K562 (cell line): ENCODE data around the gene DDIT3. TPM values are rescaled to one million over a fixed set of nuclear protein-coding genes. Genes with fewer than 3 reads are reported as not detected.
A peak's percentile ranks its signal among the peaks of the same experiment; 100 is the strongest.

Experiments used
- BRF2 ChIP-seq: IDR thresholded peaks from 3 replicates; pipeline ENCODE4 v1.6.1; 2011; ENCODE audit warnings: borderline replicate concordance, mild to moderate bottlenecking; ENCODE audit not compliant: insufficient read length, insufficient read depth
- CREB3 ChIP-seq: fragments of 450-650 bp; conservative IDR thresholded peaks from 2 replicates; pipeline ENCODE4 v1.6.1; 2016; ENCODE audit warnings: missing genetic modification characterization, low read depth, mild to moderate bottlenecking, missing compliant biosample characterization, moderate library complexity
- CXXC5 ChIP-seq: fragments of 250-450 bp; sonication (Bioruptor Pico); IDR thresholded peaks from 2 replicates; pipeline ENCODE4 v1.8.0; 2022; ENCODE audit warnings: inconsistent platforms, mild to moderate bottlenecking, moderate library complexity
- GTF3C2 ChIP-seq: IDR thresholded peaks from 3 replicates; pipeline ENCODE4 v1.6.1; 2011; ENCODE audit warnings: borderline replicate concordance, mild to moderate bottlenecking, moderate library complexity; ENCODE audit not compliant: insufficient read length; ENCODE audit errors: extremely low read depth
- HCFC1 ChIP-seq: IDR thresholded peaks from 2 replicates; pipeline ENCODE4 v1.6.1; 2012; ENCODE audit warnings: low read depth, low read length, improper control_type of control experiment
- HMGN3 ChIP-seq: IDR thresholded peaks from 2 replicates; pipeline ENCODE4 v1.6.1; 2011; ENCODE audit warnings: borderline replicate concordance, low read depth, mild to moderate bottlenecking, mixed read lengths, low read length; ENCODE audit not compliant: insufficient read length; ENCODE audit errors: extremely low read depth
- MAX ChIP-seq: sonication (generic); formaldehyde crosslinking; IDR thresholded peaks from 2 replicates; pipeline ENCODE4 v1.9.0; 2022; ENCODE audit warnings: mild to moderate bottlenecking, missing genetic modification reagents
- RNF219 ChIP-seq: fragments of 250-450 bp; sonication (Bioruptor Pico); IDR thresholded peaks from 2 replicates; pipeline ENCODE4 v1.5.0; 2022; ENCODE audit warnings: mild to moderate bottlenecking
- XRCC4 ChIP-seq: IDR thresholded peaks from one replicate; pipeline ENCODE4 v1.6.1; 2011; ENCODE audit not compliant: insufficient read depth, insufficient read length; ENCODE audit errors: extremely low read depth
- polyA plus RNA-seq, 8 experiments: library from polyadenylated mRNA; depleted of rRNA in 4 of 8; stranded (reverse) in 5 of 8; unstranded in 3 of 8; fragments of >200 nt; fragmentation: Nextera tagmentation in 2 of 8; fragmentation: Illumina TruSeq in 1 of 8; extraction: Ambion mirVana in 2 of 8; extraction: Trizol in 1 of 8; gene quantifications; 2 replicates each; pipeline versions ENCODE4 v1.2.1 to v1.2.3, GENCODE V29; 2011 to 2014; ENCODE audit warnings: inconsistent platforms in 1 of 8, missing spikeins in 1 of 8
- total RNA-seq, 7 experiments: library from RNA; depleted of rRNA in 6 of 7; stranded (reverse); fragments of >200 nt in 6 of 7; fragmentation: Illumina TruSeq in 2 of 7; extraction: Trizol in 2 of 7; gene quantifications; 2 replicates each; pipeline versions ENCODE4 v1.2.1 to v1.2.3, GENCODE V29; 2011 to 2021; ENCODE audit warnings: low replicate concordance in 1 of 7
- TF ChIP-seq, protein P1 (sequence below), 2 experiments: fragments of 450-650 bp in 1 of 2; IDR thresholded peaks; 2 replicates each; pipeline ENCODE4 v1.6.1; 2011 to 2017; ENCODE audit warnings: low read depth in 2 of 2, antibody characterized with exemption in 1 of 2, borderline replicate concordance in 1 of 2, low read length in 1 of 2, mild to moderate bottlenecking in 1 of 2, mixed read lengths in 1 of 2; ENCODE audit not compliant: control insufficient read depth in 1 of 2
- TF ChIP-seq, protein P2 (sequence below): fragments of 450-650 bp; formaldehyde crosslinking; IDR thresholded peaks from 2 replicates; pipeline ENCODE4 v1.4.0; 2020; ENCODE audit warnings: mild to moderate bottlenecking, moderate library complexity

The DDIT3 gene
- total and polyA plus RNA-seq, 9 of the 15 experiments (the other 6 are each of a cell fraction or from before 2014, with no cell fraction given): 59.1 to 272 (median 89.9) TPM

DNA sequence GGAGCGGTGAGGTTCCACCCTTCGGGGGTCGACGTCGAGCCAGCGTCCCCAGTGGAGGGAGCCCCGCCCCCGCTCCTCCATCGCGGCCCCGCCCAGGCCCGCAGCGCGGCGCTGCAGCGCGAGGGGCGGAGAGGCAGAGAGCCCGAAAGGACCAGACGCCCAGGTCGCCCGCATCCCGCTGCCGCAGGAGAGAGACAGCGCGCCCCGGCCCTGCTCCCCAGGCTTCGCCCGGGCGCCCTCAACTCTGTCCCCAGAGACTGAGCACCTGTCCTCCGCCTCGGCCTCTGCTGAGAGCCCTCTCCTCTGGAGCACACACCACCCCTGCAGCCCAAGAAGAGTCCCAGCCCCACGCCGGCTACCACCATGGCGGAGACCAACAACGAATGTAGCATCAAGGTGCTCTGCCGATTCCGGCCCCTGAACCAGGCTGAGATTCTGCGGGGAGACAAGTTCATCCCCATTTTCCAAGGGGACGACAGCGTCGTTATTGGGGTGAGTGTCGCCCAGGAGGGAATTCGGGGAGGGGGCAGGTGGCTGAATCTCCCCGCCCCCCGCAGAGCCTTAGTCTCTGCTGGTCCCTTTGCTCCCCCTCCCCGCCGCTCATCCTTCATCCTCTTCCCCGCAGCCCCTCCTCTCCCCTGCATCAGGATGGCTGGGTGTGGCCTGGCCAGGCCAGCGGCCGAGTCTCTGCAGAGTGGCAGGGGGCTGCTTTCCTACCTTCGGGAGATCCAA lies 29.8 kb upstream of the DDIT3 start, which contains the start of gene KIF5A (continued):
- TF ChIP-seq, protein P1, sequence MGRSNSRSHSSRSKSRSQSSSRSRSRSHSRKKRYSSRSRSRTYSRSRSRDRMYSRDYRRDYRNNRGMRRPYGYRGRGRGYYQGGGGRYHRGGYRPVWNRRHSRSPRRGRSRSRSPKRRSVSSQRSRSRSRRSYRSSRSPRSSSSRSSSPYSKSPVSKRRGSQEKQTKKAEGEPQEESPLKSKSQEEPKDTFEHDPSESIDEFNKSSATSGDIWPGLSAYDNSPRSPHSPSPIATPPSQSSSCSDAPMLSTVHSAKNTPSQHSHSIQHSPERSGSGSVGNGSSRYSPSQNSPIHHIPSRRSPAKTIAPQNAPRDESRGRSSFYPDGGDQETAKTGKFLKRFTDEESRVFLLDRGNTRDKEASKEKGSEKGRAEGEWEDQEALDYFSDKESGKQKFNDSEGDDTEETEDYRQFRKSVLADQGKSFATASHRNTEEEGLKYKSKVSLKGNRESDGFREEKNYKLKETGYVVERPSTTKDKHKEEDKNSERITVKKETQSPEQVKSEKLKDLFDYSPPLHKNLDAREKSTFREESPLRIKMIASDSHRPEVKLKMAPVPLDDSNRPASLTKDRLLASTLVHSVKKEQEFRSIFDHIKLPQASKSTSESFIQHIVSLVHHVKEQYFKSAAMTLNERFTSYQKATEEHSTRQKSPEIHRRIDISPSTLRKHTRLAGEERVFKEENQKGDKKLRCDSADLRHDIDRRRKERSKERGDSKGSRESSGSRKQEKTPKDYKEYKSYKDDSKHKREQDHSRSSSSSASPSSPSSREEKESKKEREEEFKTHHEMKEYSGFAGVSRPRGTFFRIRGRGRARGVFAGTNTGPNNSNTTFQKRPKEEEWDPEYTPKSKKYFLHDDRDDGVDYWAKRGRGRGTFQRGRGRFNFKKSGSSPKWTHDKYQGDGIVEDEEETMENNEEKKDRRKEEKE (IDR thresholded peaks at IDR 0.05; ENCODE audit: borderline replicate concordance in 1 of 2, control insufficient read depth in 1 of 2, low read depth in 2 of 2, low read length in 1 of 2): no peak
- TF ChIP-seq RNF219 (CRISPR knock-in tag): no peak
- no peak for TF ChIP-seq HCFC1
- TF ChIP-seq, protein P2, sequence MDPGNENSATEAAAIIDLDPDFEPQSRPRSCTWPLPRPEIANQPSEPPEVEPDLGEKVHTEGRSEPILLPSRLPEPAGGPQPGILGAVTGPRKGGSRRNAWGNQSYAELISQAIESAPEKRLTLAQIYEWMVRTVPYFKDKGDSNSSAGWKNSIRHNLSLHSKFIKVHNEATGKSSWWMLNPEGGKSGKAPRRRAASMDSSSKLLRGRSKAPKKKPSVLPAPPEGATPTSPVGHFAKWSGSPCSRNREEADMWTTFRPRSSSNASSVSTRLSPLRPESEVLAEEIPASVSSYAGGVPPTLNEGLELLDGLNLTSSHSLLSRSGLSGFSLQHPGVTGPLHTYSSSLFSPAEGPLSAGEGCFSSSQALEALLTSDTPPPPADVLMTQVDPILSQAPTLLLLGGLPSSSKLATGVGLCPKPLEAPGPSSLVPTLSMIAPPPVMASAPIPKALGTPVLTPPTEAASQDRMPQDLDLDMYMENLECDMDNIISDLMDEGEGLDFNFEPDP (CRISPR knock-in tag): no peak
- no peak for TF ChIP-seq BRF2
- TF ChIP-seq CREB3 (tag): no peak
- TF ChIP-seq HMGN3: peak; percentile 46
- peak; percentile 22; the same call in 1 of the 2 replicates for TF ChIP-seq MAX (CRISPR knock-in tag)
- no peak for TF ChIP-seq XRCC4
- TF ChIP-seq GTF3C2: no peak
- TF ChIP-seq CXXC5 (CRISPR knock-in tag): peak; percentile 79
